GM23338 (cell line): ENCODE data around the gene AHCYL1. TPM values are rescaled to one million over a fixed set of nuclear protein-coding genes. Genes with fewer than 3 reads are reported as not detected.

Experiments used
- ATAC-seq: fragments of 200-7000 bp; cut with Tn5 transposase; 3 replicates; pipeline ENCODE4 v1.9.1; 2020
- DNase-seq: peaks from one replicate; pipeline ENCODE4 v3.0.0-alpha.2; 2015; ENCODE audit warnings: low spot score
- H2AFZ ChIP-seq: fragments of 200-600 bp; sonication (generic); 2 replicates; pipeline ENCODE4 v1.8.0; 2016; ENCODE audit warnings: antibody characterized with exemption, mild to moderate bottlenecking, moderate library complexity
- H3F3A ChIP-seq: fragments of 200-600 bp; sonication (generic); replicated peaks from 2 replicates; pipeline ENCODE4 v1.8.0; 2017; ENCODE audit warnings: antibody characterized with exemption, mixed run types, low read depth
- H3K27ac ChIP-seq: fragments of 200-600 bp; sonication (generic); 2 replicates; pipeline ENCODE4 v1.6.1; 2016; ENCODE audit warnings: low read depth
- H3K27me3 ChIP-seq: fragments of 200-600 bp; sonication (generic); 2 replicates; pipeline ENCODE4 v1.8.0; 2016; ENCODE audit warnings: mild to moderate bottlenecking, mixed run types, moderate library complexity; ENCODE audit not compliant: insufficient read depth
- H3K36me3 ChIP-seq: fragments of 200-600 bp; sonication (generic); 2 replicates; pipeline ENCODE4 v1.8.0; 2016; ENCODE audit warnings: mild to moderate bottlenecking; ENCODE audit not compliant: insufficient read depth
- H3K4me1 ChIP-seq: fragments of 200-600 bp; sonication (generic); 2 replicates; pipeline ENCODE4 v1.8.0; 2016; ENCODE audit warnings: mild to moderate bottlenecking, moderate library complexity; ENCODE audit not compliant: insufficient read depth
- H3K4me2 ChIP-seq: fragments of 200-600 bp; sonication (generic); 2 replicates; pipeline ENCODE4 v1.7.1; 2017; ENCODE audit warnings: mixed run types
- H3K4me3 ChIP-seq: fragments of 200-600 bp; sonication (generic); 2 replicates; pipeline ENCODE4 v1.6.1; 2016; ENCODE audit warnings: mixed run types
- H3K79me2 ChIP-seq: fragments of 200-600 bp; sonication (generic); replicated peaks from 2 replicates; pipeline ENCODE4 v1.8.0; 2017; ENCODE audit warnings: mild to moderate bottlenecking; ENCODE audit not compliant: insufficient read depth
- H3K9me2 ChIP-seq: fragments of 200-600 bp; sonication (generic); 2 replicates; pipeline ENCODE4 v1.8.0; 2017; ENCODE audit not compliant: insufficient read depth
- H4K20me1 ChIP-seq: fragments of 200-600 bp; sonication (generic); replicated peaks from 2 replicates; pipeline ENCODE4 v1.8.0; 2017; ENCODE audit warnings: mild to moderate bottlenecking; ENCODE audit not compliant: insufficient read depth
- H3K27ac Mint-ChIP-seq: 2 replicates; pipeline ENCODE4 v1.8.0; 2020; ENCODE audit warnings: inconsistent platforms, mild to moderate bottlenecking, moderate library complexity, mixed read lengths
- H3K27me3 Mint-ChIP-seq: 3 replicates; pipeline ENCODE4 v1.8.0; 2022; ENCODE audit warnings: low read depth, mild to moderate bottlenecking, moderate library complexity, mixed read lengths, inconsistent platforms; ENCODE audit not compliant: insufficient read depth, poor library complexity
- H3K36me3 Mint-ChIP-seq: 3 replicates; pipeline ENCODE4 v1.8.0; 2021; ENCODE audit warnings: low read depth, mild to moderate bottlenecking, inconsistent platforms, moderate library complexity, mixed read lengths
- H3K4me1 Mint-ChIP-seq: 3 replicates; pipeline ENCODE4 v1.8.0; 2020; ENCODE audit warnings: mild to moderate bottlenecking, inconsistent platforms, mixed read lengths
- H3K4me3 Mint-ChIP-seq: 3 replicates; pipeline ENCODE4 v1.8.0; 2021; ENCODE audit warnings: moderate library complexity, mild to moderate bottlenecking, inconsistent platforms, mixed read lengths
- H3K9me3 Mint-ChIP-seq: 3 replicates; pipeline ENCODE4 v1.8.0; 2020; ENCODE audit warnings: moderate library complexity, mild to moderate bottlenecking, inconsistent platforms, mixed read lengths
- CREB1 ChIP-seq: fragments of 250-450 bp; sonication (Bioruptor Pico); IDR thresholded peaks from 2 replicates; pipeline ENCODE4 v1.5.0; 2020; ENCODE audit warnings: low read depth, mild to moderate bottlenecking, moderate library complexity
- EZH2 ChIP-seq: fragments of 200-600 bp; sonication (generic); IDR thresholded peaks from one replicate; pipeline ENCODE4 v1.8.0; 2017; ENCODE audit warnings: antibody characterized with exemption, mild to moderate bottlenecking, low read depth; ENCODE audit not compliant: unreplicated experiment
- EZH2phosphoT487 ChIP-seq: fragments of 200-600 bp; sonication (generic); IDR thresholded peaks from one replicate; pipeline ENCODE4 v1.8.1; 2018; ENCODE audit warnings: antibody characterized with exemption; ENCODE audit not compliant: unreplicated experiment
- JUNB ChIP-seq: IDR thresholded peaks from one replicate; pipeline ENCODE4 v1.6.1; 2016; ENCODE audit warnings: antibody characterized with exemption; ENCODE audit not compliant: unreplicated experiment
- NANOG ChIP-seq: IDR thresholded peaks from 2 replicates; pipeline ENCODE4 v1.6.1; 2016; ENCODE audit warnings: antibody characterized with exemption, borderline replicate concordance
- POLR2AphosphoS5 ChIP-seq: IDR thresholded peaks from 2 replicates; pipeline ENCODE4 v1.6.1; 2016; ENCODE audit warnings: antibody characterized with exemption, low read depth
- STAT1 ChIP-seq: IDR thresholded peaks from one replicate; pipeline ENCODE4 v1.6.1; 2016; ENCODE audit warnings: antibody characterized with exemption; ENCODE audit not compliant: unreplicated experiment
- ZNF331 ChIP-seq: fragments of 250-450 bp; sonication (Bioruptor Pico); IDR thresholded peaks from 2 replicates; pipeline ENCODE4 v1.5.0; 2020; ENCODE audit warnings: low read depth, mild to moderate bottlenecking, moderate library complexity
- polyA plus RNA-seq: library from polyadenylated mRNA; unstranded; fragments of >200 nt; fragmentation: Nextera tagmentation; extraction: Ambion mirVana; gene quantifications from 2 replicates; pipeline ENCODE4 v1.2.1, GENCODE V29; 2016
- total RNA-seq: library from RNA; depleted of rRNA; stranded (reverse); fragments of >200 nt; shearing (Covaris generic); gene quantifications from 2 replicates; pipeline ENCODE4 v1.2.3, GENCODE V29; 2014
- TF ChIP-seq, protein P1 (sequence below): IDR thresholded peaks from 2 replicates; pipeline ENCODE4 v1.6.1; 2016; ENCODE audit warnings: antibody characterized with exemption
- TF ChIP-seq, protein P2 (sequence below): IDR thresholded peaks from one replicate; pipeline ENCODE4 v1.6.1; 2018; ENCODE audit warnings: antibody characterized with exemption; ENCODE audit not compliant: unreplicated experiment
- TF ChIP-seq, protein P3 (sequence below): fragments of 250-450 bp; sonication (Bioruptor Pico); IDR thresholded peaks from 2 replicates; pipeline ENCODE4 v1.5.0; 2020; ENCODE audit warnings: mild to moderate bottlenecking, moderate library complexity

Gene AHCYL1
- total and polyA plus RNA-seq, 2 experiments from 2014 or later: 63.3 to 70.0 TPM

DNA sequence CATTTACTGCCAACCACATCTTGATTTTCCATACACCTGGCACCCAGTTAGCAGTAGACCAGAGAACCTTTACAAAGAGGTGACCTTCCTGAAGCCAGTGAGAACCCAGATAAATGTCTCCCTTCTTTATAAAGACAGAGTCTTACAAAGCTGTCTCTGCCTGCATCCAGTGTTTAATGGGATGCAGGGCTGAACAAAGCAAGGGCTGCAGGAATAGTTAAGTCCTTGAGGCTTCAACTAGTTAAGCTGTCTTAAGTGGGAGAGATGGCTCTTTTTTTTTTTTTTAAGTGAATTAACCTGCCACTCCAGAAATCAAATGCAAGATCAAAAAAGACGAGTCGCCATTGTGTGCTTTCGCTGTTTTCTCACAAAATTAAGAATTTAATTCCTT, 1.5 kb downstream of the AHCYL1 start:
- Mint-ChIP-seq H3K9me3 (no peaks in the 10 kb centered on the region), H3K36me3 (no peaks in the 10 kb centered on the region), H3K27me3 (peaks cover 16% of the 10 kb centered on the region), H3K4me3 (peak overlapping the region; percentile 94), H3K4me1 (peaks cover 50% of the 10 kb centered on the region), H3K27ac (no peak overlapping the region)
- ATAC-seq (no peak), DNase-seq (peak; percentile 24)
- no peak overlapping the region for H3K27ac ChIP-seq
- H4K20me1 ChIP-seq: peaks cover 45% of the 10 kb centered on the region
- H2AFZ ChIP-seq: no peak overlapping the region
- H3K9me2 ChIP-seq: no peaks in the 10 kb centered on the region
- peak overlapping the region; percentile 90 for H3K4me2 ChIP-seq
- H3K4me1 ChIP-seq: peaks cover 35% of the 10 kb centered on the region
- peak overlapping the region; percentile 85 for H3K4me3 ChIP-seq
- peaks cover 59% of the 10 kb centered on the region for H3K79me2 ChIP-seq
- H3K36me3 ChIP-seq: no peaks in the 10 kb centered on the region
- H3F3A ChIP-seq: no peaks in the 10 kb centered on the region
- no peak for TF ChIP-seq STAT1
- TF ChIP-seq, protein P1, sequence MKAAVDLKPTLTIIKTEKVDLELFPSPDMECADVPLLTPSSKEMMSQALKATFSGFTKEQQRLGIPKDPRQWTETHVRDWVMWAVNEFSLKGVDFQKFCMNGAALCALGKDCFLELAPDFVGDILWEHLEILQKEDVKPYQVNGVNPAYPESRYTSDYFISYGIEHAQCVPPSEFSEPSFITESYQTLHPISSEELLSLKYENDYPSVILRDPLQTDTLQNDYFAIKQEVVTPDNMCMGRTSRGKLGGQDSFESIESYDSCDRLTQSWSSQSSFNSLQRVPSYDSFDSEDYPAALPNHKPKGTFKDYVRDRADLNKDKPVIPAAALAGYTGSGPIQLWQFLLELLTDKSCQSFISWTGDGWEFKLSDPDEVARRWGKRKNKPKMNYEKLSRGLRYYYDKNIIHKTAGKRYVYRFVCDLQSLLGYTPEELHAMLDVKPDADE: no peak
- no peak for TF ChIP-seq EZH2phosphoT487
- TF ChIP-seq EZH2: no peak
- TF ChIP-seq POLR2AphosphoS5: no peak
- TF ChIP-seq JUNB: no peak
- no peak for TF ChIP-seq ZNF331 (CRISPR knock-in tag)
- TF ChIP-seq, protein P2, sequence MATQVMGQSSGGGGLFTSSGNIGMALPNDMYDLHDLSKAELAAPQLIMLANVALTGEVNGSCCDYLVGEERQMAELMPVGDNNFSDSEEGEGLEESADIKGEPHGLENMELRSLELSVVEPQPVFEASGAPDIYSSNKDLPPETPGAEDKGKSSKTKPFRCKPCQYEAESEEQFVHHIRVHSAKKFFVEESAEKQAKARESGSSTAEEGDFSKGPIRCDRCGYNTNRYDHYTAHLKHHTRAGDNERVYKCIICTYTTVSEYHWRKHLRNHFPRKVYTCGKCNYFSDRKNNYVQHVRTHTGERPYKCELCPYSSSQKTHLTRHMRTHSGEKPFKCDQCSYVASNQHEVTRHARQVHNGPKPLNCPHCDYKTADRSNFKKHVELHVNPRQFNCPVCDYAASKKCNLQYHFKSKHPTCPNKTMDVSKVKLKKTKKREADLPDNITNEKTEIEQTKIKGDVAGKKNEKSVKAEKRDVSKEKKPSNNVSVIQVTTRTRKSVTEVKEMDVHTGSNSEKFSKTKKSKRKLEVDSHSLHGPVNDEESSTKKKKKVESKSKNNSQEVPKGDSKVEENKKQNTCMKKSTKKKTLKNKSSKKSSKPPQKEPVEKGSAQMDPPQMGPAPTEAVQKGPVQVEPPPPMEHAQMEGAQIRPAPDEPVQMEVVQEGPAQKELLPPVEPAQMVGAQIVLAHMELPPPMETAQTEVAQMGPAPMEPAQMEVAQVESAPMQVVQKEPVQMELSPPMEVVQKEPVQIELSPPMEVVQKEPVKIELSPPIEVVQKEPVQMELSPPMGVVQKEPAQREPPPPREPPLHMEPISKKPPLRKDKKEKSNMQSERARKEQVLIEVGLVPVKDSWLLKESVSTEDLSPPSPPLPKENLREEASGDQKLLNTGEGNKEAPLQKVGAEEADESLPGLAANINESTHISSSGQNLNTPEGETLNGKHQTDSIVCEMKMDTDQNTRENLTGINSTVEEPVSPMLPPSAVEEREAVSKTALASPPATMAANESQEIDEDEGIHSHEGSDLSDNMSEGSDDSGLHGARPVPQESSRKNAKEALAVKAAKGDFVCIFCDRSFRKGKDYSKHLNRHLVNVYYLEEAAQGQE: no peak
- H3K27me3 ChIP-seq: peaks cover 3% of the 10 kb centered on the region; the same call in 1 of the 2 replicates

DNA sequence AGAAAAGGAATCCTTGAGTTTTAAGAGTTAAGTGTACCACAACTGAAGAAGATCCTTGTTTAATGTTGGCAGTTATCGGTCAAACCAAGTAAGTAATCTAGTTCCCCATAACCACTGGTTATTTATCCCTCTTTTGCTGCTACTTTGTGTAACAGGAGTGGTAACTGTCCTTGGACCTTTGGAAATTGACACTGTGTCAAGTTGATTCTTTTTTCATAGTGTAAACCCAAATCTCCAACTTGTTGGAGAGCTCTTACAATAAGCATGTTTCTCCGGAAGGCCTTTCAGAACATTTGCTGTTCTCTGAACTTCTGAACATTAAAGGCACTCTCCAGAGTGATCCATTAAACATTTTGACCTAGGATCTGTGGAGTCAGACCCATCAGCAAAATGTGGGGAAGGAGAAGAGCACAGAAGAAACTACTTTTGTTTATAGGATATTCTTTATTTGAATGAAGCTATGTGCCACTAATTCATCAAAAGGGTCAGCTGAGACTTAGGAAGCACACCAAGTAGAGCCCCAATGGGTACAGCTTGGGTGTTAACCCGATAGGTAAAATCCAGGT, 3.9 kb downstream of the AHCYL1 start:
- H2AFZ ChIP-seq: no peak overlapping the region
- H3K27ac Mint-ChIP-seq: no peak overlapping the region
- peaks cover 47% of the 10 kb centered on the region for H3K4me1 Mint-ChIP-seq
- no peak overlapping the region for H3K4me3 Mint-ChIP-seq
- peaks cover 83% of the 10 kb centered on the region for H3K79me2 ChIP-seq
- H4K20me1 ChIP-seq: peaks cover 48% of the 10 kb centered on the region
- H3K36me3 ChIP-seq: no peaks in the 10 kb centered on the region
- H3K4me3 ChIP-seq: no peak overlapping the region
- H3K27me3 ChIP-seq: peaks cover 3% of the 10 kb centered on the region; the same call in 1 of the 2 replicates
- H3K4me2 ChIP-seq: no peak overlapping the region
- H3K9me2 ChIP-seq: no peaks in the 10 kb centered on the region
- H3K27me3 Mint-ChIP-seq: peaks cover 12% of the 10 kb centered on the region
- H3K27ac ChIP-seq: no peak overlapping the region
- DNase-seq: no peak
- no peaks in the 10 kb centered on the region for H3K9me3 Mint-ChIP-seq
- no peaks in the 10 kb centered on the region for H3K36me3 Mint-ChIP-seq
- ATAC-seq: no peak
- no peaks in the 10 kb centered on the region for H3F3A ChIP-seq
- H3K4me1 ChIP-seq: peaks cover 35% of the 10 kb centered on the region
- TF ChIP-seq ZNF331 (CRISPR knock-in tag) (no peak), STAT1 (no peak), CREB1 (CRISPR knock-in tag) (no peak), EZH2 (no peak), NANOG (no peak)
- TF ChIP-seq, protein P3, sequence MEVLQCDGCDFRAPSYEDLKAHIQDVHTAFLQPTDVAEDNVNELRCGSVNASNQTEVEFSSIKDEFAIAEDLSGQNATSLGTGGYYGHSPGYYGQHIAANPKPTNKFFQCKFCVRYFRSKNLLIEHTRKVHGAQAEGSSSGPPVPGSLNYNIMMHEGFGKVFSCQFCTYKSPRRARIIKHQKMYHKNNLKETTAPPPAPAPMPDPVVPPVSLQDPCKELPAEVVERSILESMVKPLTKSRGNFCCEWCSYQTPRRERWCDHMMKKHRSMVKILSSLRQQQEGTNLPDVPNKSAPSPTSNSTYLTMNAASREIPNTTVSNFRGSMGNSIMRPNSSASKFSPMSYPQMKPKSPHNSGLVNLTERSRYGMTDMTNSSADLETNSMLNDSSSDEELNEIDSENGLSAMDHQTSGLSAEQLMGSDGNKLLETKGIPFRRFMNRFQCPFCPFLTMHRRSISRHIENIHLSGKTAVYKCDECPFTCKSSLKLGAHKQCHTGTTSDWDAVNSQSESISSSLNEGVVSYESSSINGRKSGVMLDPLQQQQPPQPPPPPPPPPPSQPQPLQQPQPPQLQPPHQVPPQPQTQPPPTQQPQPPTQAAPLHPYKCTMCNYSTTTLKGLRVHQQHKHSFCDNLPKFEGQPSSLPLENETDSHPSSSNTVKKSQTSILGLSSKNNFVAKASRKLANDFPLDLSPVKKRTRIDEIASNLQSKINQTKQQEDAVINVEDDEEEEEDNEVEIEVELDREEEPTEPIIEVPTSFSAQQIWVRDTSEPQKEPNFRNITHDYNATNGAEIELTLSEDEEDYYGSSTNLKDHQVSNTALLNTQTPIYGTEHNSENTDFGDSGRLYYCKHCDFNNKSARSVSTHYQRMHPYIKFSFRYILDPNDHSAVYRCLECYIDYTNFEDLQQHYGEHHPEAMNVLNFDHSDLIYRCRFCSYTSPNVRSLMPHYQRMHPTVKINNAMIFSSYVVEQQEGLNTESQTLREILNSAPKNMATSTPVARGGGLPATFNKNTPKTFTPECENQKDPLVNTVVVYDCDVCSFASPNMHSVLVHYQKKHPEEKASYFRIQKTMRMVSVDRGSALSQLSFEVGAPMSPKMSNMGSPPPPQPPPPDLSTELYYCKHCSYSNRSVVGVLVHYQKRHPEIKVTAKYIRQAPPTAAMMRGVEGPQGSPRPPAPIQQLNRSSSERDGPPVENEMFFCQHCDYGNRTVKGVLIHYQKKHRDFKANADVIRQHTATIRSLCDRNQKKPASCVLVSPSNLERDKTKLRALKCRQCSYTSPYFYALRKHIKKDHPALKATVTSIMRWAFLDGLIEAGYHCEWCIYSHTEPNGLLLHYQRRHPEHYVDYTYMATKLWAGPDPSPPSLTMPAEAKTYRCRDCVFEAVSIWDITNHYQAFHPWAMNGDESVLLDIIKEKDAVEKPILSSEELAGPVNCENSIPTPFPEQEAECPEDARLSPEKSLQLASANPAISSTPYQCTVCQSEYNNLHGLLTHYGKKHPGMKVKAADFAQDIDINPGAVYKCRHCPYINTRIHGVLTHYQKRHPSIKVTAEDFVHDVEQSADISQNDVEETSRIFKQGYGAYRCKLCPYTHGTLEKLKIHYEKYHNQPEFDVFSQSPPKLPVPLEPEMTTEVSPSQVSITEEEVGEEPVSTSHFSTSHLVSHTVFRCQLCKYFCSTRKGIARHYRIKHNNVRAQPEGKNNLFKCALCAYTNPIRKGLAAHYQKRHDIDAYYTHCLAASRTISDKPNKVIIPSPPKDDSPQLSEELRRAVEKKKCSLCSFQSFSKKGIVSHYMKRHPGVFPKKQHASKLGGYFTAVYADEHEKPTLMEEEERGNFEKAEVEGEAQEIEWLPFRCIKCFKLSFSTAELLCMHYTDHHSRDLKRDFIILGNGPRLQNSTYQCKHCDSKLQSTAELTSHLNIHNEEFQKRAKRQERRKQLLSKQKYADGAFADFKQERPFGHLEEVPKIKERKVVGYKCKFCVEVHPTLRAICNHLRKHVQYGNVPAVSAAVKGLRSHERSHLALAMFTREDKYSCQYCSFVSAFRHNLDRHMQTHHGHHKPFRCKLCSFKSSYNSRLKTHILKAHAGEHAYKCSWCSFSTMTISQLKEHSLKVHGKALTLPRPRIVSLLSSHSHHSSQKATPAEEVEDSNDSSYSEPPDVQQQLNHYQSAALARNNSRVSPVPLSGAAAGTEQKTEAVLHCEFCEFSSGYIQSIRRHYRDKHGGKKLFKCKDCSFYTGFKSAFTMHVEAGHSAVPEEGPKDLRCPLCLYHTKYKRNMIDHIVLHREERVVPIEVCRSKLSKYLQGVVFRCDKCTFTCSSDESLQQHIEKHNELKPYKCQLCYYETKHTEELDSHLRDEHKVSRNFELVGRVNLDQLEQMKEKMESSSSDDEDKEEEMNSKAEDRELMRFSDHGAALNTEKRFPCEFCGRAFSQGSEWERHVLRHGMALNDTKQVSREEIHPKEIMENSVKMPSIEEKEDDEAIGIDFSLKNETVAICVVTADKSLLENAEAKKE: no peak
